HG02642 (cell line): Measurements from ENCODE around the gene SMCO3.

ENCODE experiments used
- ATAC-seq: cut with Tn5 transposase; IDR thresholded peaks from one replicate; pipeline ENCODE4 v1.9.1; 2021; ENCODE audit warnings: mild to moderate bottlenecking; ENCODE audit not compliant: unreplicated experiment, poor library complexity

The SMCO3 gene

DNA sequence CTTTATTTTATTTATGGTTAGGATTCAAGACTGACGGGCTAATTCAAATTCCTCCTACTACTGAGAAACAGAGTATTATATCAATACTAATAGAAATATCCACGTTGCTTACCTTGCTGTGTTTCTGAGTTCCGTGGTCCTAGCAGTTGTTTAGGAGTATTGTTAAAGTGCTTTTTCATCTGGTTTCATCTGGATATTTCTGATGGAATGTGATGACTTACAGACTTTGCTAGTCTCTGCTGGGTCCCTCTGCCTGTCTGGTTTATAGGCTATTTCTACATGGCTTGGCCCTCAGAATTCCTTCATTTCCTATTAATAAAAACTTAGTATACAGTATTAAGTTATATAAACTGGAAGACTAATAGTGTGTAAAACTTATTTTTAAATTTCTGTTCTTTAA lies at the start of gene SMCO3:
Gene SMCO3 (minus strand): TSS at position 169 of the 400 bp plus-strand sequence. CDS start 7,502 bp downstream, outside the sequence.
- ATAC-seq = no peak

DNA sequence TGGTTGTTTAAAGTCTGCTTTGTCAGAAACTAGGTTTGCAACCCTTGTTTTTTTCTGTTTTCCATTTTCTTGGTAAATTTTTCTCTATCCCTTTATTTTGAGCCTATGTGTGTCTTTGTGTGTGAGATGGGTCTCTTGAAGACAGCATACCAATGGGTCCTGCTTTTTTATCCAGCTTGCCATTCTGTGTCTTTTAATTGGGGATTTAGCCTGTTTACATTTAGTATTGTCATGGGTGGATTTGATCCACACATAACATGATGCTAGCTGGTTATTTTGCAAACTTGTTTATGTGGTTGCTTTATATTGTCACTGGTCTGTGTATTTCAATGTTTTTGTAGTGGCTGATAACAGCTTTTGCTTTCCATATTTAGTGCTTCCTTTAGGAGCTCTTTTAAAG lies 46.5 kb upstream of the SMCO3 start:
- ATAC-seq = no peak

DNA sequence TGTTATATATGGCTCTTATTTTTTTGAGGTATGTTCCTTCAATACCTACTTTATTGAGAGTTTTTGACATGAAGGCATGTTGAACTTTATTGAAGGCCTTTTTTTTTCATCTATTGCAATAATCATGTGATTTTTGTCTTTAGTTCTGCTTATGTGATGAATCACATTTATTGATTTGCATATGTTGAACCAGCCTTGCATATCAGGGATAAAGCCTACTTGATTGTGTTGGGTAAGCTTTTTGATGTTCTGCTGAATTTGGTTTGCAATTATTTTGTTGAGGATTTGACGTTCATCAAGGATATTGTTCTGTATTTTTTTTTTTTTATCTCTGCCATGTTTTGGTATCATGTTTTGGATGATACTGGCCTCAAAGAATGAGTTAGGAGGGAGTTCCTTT lies 44.5 kb upstream of the SMCO3 start:
- ATAC-seq = no peak

DNA sequence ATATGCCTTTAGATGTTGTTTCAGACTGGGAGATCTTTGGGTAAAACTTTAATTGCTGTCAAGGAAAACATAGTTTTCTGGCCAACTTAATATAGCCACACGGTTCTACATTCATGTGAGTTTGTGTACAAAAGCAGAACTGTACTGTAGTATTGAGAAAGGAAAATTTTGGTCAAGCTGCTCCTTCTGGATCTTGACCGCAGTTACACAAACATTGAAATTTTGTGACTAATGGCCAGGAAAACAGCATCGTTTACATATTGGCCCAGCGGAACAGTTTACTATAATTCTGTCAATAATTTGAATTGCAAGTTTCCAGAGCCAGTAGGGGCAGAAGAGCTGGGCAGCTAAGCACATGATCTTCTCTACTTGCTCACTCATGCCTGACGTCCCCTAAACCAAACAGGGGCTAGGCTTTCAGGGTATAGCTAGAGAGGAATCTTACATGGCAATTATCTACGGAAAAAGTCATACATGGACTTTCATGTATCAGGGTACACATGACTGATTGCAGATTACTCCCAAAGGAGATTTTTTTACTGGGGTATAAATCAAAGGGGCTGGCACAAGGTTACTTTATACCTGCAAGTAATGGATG lies 40.7 kb upstream of the SMCO3 start:
- no peak for ATAC-seq

DNA sequence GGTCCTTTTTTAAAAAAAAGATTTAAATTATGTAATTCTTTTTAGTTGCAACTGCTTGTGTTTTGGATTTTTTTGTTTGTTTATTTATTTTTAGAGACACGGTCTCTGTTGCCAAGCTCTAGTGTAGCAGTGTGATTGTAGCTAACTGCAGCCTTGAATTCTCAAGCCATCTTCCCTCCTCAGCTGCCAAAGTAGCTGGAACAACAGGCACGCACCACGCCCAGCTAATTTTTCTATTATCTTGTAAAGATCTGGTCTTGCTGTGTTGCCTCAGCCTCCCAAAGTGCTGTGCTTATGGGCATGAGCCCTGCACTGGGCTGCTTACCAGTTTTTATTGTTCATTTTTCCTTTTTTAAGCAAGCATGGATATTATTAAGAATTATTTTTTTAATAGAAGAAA lies 40.0 kb upstream of the SMCO3 start:
- ATAC-seq = no peak

DNA sequence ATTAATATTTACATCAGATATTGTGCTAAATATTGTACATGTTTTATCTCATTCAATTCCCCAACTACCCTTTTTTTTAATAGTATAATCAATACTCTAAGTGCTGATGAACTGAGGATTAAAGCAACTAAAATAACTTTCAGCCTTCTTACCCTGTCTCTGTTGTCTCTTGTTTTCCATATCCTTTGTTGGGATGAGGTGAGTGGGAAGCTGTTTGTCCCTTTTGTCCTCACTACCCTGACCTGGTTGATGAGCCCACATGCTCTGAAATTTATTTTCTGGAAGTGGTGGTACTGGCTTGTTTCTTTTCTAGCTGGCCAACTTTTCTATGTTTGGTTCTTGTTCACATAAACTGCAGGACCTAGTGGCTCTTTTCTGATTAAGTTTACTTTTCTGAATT lies 38.9 kb upstream of the SMCO3 start:
- ATAC-seq = no peak

DNA sequence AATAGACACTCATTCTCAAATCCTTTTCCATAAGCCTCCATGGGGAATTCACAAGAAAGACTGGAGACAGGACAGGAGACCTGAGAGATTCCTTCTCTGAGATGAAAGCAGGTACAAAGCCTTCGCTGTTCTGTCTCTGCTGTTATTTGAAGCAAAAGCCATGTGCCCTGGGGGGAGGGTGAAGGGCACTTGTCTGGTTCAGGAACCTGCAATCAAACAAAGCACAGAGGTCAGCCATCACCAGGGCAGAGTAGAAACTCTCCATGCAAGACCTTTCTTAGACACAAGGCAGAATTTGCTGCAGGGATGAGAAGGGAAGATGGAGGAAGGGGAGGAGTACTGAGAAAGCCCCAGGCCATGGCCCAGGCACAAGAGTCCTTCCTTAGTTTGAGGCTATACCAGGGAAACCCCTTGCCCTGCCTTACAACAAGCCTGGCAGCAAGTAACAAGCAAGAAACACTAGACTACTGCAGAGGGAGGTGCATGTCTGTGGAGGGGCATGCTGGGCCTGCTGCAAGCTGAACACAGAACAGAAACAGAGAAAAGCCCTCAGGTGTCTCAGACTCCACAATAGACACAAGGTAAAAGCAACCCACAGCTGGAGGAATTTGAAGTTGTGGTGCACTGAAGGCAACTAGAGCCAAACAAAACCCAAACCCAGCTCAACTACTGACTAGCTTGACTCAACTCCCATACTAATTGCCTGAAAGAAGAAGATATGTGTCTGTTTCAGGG lies 37.1 kb upstream of the SMCO3 start:
- peak; percentile 80 for ATAC-seq

DNA sequence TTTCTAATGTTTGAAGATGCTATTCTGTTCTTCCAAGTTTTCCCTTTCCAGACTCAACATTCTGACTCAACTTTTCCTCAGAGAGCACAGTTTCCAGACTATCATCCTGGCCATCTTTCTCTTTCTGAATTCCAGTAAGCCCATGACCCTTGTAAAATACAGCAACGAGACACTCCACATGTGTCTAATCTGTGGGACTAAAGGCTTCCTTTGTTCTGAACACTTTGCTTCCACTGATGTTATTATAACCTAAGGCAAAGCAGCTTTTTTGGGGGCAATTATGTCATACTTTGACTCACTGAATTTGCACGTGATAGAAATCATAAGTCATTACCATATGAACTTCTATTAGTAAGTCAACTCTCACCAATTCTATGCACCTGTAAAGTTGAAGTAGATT lies 35.7 kb upstream of the SMCO3 start:
- no peak for ATAC-seq

DNA sequence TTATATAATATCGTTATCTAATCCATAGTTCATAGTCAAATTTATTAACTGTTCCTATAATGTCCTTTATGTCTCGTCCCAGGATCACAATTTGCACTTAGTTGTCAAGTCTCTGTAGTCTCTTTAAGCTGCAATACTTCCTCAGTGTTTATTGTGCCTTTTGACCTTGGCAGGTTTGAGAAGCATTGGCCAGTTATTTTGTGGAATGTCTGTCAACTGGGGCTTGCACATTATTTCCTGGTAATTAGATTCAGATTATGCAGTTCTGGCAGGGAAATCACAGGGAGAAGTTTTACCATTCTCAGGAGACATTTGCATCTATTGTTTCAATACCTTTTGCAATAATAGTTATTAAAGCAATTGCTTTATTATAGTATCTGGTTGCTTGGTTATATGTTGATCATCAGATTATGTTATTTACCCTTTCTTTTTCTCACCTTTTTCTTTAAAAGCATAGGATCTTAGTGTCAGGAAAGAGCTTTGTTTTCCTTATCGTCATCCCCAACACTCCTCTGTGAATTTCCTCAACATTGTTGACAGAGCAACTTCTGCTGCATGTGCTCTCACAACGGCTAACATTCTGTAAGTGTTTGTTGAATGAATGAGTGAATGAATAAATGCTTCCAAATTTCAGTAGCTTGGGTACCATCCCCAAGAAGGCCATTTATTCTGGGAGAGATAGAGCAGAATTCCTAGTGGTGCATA lies 33.0 kb upstream of the SMCO3 start:
- ATAC-seq = no peak

DNA sequence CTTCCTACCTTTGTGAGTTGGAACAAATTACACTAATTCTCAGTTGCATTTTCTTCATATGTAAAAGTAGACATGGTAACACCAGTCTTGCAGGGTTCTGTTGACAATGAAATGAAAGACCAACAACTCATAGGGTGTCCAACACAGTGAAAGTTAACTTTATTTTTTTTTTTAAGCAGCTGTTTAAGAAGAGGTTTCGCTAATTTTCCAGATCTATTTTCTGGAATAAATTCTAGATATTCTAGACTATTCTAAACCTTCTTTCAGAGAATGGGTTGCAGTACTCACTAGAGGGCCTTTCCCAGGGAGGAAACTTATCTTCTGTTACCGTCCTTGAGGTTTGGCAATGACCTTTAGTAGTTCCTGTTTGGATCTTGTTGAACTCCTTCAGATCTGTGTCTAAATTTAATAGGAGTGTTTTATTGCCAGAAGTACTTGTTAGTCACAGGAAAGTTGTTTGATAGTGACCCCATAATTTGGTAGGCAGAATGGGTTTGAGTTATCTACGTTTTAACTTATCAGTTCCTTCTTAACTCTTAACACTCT lies 32.1 kb upstream of the SMCO3 start:
- no peak for ATAC-seq

DNA sequence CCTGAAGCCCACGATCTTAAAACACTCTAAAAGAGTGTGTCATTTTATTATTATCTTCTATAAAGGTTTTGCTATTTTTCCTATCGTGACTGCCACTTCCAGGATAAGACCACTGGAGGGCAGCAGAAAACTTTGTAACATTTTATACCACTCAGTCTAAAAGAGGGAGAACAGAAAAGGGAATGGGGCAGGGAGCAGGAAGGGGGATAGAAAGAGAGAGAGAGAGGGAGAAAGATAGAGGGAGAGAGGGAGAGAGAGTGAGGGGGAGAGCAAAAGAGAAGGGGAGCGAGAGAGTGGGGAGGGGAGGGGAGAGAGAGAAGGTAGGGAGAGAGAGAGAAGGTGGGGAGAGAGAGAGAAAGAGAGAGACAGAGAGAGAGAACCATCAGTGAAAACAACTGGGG lies 31.4 kb upstream of the SMCO3 start:
- ATAC-seq = no peak

DNA sequence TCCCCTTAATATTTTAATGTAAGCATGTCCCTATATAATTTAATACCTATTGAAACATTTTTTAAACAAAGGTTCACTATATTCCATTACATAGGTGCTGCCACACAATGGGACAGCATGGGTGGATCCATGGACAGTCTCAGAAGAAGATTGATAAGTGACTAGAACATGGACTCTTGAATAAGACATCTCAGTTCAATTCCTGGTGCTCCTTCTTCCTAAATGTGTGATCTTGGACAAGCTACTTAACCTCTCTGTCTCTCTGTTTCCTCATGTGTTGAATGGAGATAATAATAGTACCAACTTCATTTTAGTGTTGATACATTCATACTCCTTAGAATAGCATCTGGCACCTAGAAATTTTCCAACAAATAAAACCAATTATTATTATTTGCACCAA lies 30.4 kb upstream of the SMCO3 start:
- ATAC-seq = no peak

DNA sequence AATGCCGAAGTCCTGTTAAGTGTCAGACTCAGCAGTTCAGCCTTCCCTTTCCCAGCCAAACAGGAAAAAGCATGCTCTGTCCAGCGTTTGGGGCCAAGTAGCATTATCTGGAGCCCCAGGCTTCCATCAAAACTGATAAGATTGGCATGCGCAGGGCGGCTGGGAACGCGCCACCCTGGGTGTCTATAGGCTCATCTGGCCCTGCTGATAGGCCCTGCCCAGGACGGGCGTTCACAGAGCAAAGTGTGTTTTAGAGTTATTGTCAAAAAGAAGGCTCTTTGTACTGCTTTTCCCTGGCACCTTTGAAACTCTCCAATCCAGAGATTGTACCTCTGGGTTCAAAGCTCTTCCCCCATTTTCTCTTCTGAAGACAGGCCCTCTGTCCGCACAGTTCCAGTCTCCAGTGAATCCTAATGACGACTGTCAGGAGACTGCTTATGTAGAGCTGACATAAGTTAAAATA lies 29.5 kb upstream of the SMCO3 start, which contains the start of gene ART4:
Gene ART4 (minus strand): TSS at position 102 of the 463 bp plus-strand sequence. CDS start 413 bp downstream, outside the sequence.
- ATAC-seq = no peak

DNA sequence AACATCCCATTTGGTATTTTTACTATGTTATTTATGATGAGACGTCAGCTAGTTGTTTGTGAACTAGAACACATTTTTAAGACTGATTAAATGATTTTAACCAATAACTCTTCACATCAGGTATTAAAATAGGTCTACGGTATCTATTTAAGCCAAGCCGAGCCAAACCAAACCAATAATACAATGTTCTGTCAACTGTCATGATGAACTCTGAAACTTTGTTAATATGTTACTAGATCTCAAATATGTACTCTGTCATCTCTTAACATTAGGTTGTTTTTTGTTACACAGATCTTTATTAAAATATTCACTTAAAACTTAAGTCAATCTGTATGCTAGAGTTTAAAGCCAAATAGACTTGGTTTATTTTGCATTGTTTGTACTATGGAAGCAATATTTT lies 28.3 kb upstream of the SMCO3 start:
- ATAC-seq = no peak

DNA sequence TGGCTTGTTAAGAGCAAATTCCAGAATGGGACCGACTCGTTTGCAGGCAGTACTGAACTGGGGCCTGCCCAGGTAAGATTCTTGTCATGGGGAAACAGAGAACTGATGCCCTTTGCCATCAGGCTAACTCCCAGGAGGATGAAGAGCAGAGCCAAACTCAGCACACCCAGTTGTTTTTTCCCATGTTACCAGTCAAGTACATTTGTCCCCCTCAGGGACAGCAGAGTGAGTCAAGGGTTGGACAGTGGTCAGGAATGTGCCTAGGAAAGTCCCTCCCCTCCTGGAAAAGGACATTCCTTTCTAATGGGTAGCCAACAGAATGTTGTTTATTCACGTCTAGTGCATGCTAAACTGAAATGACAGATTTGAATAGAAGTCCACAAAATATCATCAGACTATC lies 27.8 kb upstream of the SMCO3 start:
- ATAC-seq = no peak

DNA sequence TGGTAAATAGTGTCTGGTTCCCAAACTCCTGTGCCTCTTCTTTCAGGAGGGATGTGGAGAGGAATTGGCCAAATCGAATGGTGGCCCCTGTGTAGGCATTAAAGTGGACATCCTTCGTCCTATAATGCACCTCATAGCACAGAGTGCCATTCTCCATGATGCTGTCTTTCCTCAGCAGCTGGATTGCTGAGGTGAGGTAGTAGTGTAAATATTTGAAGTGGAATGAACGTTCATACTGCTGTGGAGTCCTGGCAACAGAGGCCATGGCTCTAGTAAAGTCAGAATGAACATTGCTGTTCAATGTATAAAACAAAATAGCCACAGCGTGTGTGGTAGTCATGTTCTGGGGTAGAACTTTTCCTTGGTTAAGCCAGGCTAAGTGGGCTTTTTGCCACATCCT lies 26.6 kb upstream of the SMCO3 start:
- no peak for ATAC-seq

DNA sequence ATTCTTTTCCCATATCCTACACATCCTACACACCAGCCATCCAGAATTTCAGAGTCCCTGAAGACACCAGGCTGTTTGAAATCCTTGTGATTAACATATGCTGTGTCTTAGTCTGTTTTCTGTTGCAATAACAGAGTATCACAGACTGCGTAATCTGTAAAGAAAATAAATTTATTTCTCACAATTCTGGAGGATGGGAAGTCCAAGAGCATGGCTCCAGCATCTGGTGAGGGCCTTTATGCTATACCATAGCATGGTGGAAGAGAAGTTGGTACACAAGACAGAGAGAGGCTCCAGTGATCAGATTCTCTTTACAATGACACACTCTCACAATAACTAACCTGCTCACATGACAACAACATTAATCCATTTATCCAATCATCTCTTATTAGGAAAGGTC lies 25.3 kb upstream of the SMCO3 start:
- ATAC-seq = no peak

DNA sequence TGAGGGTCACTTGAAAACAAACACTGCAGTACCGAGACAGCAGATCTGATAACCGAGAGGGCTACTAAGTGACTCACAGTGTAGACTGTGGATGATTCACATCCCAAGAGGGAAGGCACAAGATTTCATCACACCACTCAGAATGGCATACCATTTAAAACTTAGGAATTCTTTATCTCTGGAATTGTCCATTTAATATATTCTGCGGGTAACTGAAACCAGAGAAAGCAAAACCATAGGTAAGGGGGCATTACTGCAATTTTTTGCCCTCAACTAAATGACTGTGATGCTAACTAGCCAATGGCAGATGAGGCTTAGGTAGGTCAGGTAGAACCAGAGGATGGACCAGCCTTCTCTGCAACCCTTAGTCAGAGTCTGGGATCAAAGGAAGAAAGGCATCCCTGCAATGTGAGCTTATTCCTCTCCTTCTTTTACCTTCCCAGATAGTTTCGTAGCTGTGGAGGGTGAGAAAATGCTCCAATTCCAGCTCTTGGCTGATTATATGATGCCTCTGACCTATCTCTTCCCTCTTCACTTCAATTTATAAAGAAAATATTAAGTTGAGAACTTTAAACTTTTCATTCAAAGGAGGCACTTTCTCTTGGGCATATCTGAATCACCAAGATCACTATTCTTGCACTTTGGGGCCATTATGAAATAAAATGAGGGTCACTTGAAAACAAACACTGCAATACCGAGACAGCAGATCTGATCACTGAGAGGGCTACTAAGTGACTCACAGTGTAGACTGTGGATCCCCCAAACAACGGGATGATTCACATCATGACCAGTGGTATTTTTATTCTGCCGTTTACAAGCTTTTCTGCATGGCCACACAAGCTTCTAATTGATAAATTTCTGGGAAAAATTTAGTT lies 22.6 kb upstream of the SMCO3 start:
- no peak for ATAC-seq

DNA sequence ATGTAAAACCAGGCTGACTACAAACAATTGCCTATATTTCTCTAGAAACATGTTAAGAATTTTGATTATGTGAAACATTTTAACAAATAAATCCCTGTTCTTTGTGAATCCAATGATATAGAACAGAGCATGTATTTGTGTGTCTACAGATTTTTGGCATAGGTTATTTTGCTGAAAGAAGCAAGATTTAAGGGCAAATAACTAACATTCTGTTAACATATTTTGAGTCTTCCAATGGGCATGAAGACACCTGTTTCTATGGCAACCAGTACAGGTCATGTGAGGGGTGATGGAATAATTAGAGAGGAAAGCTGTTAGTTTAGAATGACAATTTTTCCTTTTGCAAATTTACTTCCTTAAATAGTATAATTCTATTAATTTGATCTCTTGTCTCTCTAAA lies 20.5 kb upstream of the SMCO3 start:
- no peak for ATAC-seq

DNA sequence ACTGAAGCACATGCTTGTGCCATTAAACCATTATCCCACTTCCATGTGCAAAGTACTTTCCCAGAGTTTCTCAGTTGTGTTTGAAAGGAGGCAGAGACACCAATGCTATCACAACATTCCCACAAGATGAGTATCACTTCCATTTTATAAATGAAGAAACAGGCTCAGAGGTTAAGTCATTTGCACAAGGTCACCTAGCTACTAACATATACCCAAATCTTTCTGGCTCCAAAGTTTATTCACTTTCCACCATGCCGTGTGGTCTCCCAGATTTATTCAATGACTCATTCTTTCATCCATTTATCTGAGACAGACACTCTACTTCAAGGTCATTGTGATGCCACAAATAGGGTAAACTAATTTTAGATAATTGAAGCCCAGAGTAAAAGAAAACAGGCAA lies 20.0 kb upstream of the SMCO3 start:
- ATAC-seq = no peak
